ENCODE results near the gene MTARC1. TPM values are rescaled to one million over a fixed set of nuclear protein-coding genes. Genes with fewer than 3 reads are reported as not detected.

Gene MTARC1
- total RNA-seq, 1 experiment from 2014 or later: 0.74 TPM

DNA sequence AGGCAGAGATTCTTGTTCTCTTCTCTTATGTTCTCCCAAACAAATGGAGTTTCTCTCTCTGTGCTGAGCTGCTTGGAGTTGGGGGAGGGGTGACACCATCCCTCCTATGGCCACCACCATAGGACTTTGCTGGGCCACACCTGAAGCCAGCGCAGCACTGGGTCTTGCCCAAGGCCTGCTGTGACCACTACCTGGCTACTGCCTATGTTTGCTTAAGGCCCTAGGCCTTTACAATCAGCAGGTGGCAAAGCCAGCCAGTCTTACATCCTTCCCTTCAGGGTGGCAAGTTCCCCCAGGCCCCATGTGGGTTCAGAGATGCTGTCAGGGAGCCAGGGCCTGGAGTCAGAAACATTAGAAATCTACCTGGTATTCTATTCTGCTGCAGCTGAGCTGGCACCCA is 44.9 kb upstream of the MTARC1 start:
- POLR2A ChIA-PET: no interaction called here
- CTCF ChIA-PET: interaction anchor here (1.0 kb wide), 1 partner anchor 9 kb away, joined by 4 read pairs; no protein-coding TSS in a partner anchor
- Histone ChIP-seq H3K4me1 (ENCODE audit: control insufficient read depth, insufficient read depth, low read length) (no peaks in the 10 kb centered on the region), H3K4me3 (ENCODE audit: low read depth in 2 of 2, low read length in 2 of 2) (no peak overlapping the region), H3K36me3 (ENCODE audit: control insufficient read depth, insufficient read depth, low read length) (no peaks in the 10 kb centered on the region), H3K27me3 (ENCODE audit: control insufficient read depth, insufficient read depth, low read length) (no peaks in the 10 kb centered on the region), H3K9me3 (ENCODE audit: control insufficient read depth, insufficient read depth, low read depth, low read length) (no peaks in the 10 kb centered on the region), H3K27ac (ENCODE audit: low read length) (no peak overlapping the region)
- TF ChIP-seq, protein P1, sequence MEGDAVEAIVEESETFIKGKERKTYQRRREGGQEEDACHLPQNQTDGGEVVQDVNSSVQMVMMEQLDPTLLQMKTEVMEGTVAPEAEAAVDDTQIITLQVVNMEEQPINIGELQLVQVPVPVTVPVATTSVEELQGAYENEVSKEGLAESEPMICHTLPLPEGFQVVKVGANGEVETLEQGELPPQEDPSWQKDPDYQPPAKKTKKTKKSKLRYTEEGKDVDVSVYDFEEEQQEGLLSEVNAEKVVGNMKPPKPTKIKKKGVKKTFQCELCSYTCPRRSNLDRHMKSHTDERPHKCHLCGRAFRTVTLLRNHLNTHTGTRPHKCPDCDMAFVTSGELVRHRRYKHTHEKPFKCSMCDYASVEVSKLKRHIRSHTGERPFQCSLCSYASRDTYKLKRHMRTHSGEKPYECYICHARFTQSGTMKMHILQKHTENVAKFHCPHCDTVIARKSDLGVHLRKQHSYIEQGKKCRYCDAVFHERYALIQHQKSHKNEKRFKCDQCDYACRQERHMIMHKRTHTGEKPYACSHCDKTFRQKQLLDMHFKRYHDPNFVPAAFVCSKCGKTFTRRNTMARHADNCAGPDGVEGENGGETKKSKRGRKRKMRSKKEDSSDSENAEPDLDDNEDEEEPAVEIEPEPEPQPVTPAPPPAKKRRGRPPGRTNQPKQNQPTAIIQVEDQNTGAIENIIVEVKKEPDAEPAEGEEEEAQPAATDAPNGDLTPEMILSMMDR (IDR thresholded peaks at IDR 0.05): no peak
- no peak for TF ChIP-seq TCF7L2 (IDR thresholded peaks at IDR 0.05; ENCODE audit: low read depth, low read length)
- no peak for TF ChIP-seq POLR2AphosphoS5 (IDR thresholded peaks at IDR 0.05; ENCODE audit: low read depth, low read length)
- TF ChIP-seq SIN3A (IDR thresholded peaks at IDR 0.05; ENCODE audit: borderline replicate concordance, insufficient read depth, low read depth, low read length): no peak
- TF ChIP-seq, protein P2, sequence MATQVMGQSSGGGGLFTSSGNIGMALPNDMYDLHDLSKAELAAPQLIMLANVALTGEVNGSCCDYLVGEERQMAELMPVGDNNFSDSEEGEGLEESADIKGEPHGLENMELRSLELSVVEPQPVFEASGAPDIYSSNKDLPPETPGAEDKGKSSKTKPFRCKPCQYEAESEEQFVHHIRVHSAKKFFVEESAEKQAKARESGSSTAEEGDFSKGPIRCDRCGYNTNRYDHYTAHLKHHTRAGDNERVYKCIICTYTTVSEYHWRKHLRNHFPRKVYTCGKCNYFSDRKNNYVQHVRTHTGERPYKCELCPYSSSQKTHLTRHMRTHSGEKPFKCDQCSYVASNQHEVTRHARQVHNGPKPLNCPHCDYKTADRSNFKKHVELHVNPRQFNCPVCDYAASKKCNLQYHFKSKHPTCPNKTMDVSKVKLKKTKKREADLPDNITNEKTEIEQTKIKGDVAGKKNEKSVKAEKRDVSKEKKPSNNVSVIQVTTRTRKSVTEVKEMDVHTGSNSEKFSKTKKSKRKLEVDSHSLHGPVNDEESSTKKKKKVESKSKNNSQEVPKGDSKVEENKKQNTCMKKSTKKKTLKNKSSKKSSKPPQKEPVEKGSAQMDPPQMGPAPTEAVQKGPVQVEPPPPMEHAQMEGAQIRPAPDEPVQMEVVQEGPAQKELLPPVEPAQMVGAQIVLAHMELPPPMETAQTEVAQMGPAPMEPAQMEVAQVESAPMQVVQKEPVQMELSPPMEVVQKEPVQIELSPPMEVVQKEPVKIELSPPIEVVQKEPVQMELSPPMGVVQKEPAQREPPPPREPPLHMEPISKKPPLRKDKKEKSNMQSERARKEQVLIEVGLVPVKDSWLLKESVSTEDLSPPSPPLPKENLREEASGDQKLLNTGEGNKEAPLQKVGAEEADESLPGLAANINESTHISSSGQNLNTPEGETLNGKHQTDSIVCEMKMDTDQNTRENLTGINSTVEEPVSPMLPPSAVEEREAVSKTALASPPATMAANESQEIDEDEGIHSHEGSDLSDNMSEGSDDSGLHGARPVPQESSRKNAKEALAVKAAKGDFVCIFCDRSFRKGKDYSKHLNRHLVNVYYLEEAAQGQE (IDR thresholded peaks at IDR 0.05; ENCODE audit: insufficient read depth in 1 of 2, low read depth in 2 of 2, low read length in 1 of 2): no peak
- no TSS peak for BruUV-seq (replicated peaks)
- DNase-seq (ENCODE audit: low read depth, low spot score): no peak
- ATAC-seq: no peak
- in situ Hi-C loops (cut with HindIII; ENCODE audit: low pct_unique_long_range_greater_than_20kb, low sequenced_read_pairs) (no loop called here), intact Hi-C loops (cut with micrococcal nuclease; ENCODE audit: unreplicated experiment) (no loop called here)

DNA sequence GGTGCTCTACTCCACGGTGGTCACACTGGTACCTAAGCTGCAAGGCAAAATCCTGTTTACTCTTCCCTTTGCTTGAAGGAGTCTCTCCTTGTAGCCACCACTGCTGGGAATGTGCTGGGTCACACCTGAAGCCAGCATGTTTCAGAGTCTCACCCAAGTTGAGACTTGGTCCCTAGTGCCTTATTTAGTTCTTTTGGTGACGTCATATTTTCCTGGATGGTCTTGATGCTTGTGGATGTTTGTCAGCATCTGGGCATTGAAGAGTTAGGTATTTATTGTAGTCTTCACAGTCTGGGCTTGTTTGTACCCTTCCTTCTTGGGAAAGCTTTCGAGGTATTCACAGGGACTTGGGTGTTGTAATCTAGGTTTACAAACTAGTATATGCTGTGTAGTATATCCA is 44.2 kb upstream of the MTARC1 start:
- CTCF ChIA-PET: no interaction called here
- TF ChIP-seq, protein P1 (IDR thresholded peaks at IDR 0.05): no peak
- TF ChIP-seq TCF7L2 (IDR thresholded peaks at IDR 0.05; ENCODE audit: low read depth, low read length) (no peak), POLR2AphosphoS5 (IDR thresholded peaks at IDR 0.05; ENCODE audit: low read depth, low read length) (no peak), SIN3A (IDR thresholded peaks at IDR 0.05; ENCODE audit: borderline replicate concordance, insufficient read depth, low read depth, low read length) (no peak)
- TF ChIP-seq, protein P2 (IDR thresholded peaks at IDR 0.05; ENCODE audit: insufficient read depth in 1 of 2, low read depth in 2 of 2, low read length in 1 of 2): no peak
- Histone ChIP-seq H3K27me3 (ENCODE audit: control insufficient read depth, insufficient read depth, low read length) (no peaks in the 10 kb centered on the region), H3K36me3 (ENCODE audit: control insufficient read depth, insufficient read depth, low read length) (no peaks in the 10 kb centered on the region), H3K9me3 (ENCODE audit: control insufficient read depth, insufficient read depth, low read depth, low read length) (no peaks in the 10 kb centered on the region), H3K27ac (ENCODE audit: low read length) (no peak overlapping the region), H3K4me1 (ENCODE audit: control insufficient read depth, insufficient read depth, low read length) (peaks cover 3% of the 10 kb centered on the region), H3K4me3 (ENCODE audit: low read depth in 2 of 2, low read length in 2 of 2) (no peak overlapping the region)
- in situ Hi-C loops (cut with HindIII; ENCODE audit: low pct_unique_long_range_greater_than_20kb, low sequenced_read_pairs): no loop called here
- ATAC-seq (no peak), DNase-seq (ENCODE audit: low read depth, low spot score) (no peak)
- intact Hi-C loops (cut with micrococcal nuclease; ENCODE audit: unreplicated experiment): no loop called here
- POLR2A ChIA-PET: no interaction called here
- no TSS peak for BruUV-seq (replicated peaks)

Measured in Panc1 (cell line).